GM12801 (cell line): ENCODE data around the gene TSHZ3.

Experiments
- TF ChIP-seq, protein P1 (sequence below): IDR thresholded peaks from one replicate; pipeline ENCODE4 v1.5.1; 2011; ENCODE audit warnings: control low read depth; ENCODE audit not compliant: insufficient read length; ENCODE audit errors: extremely low read depth

The TSHZ3 gene

DNA sequence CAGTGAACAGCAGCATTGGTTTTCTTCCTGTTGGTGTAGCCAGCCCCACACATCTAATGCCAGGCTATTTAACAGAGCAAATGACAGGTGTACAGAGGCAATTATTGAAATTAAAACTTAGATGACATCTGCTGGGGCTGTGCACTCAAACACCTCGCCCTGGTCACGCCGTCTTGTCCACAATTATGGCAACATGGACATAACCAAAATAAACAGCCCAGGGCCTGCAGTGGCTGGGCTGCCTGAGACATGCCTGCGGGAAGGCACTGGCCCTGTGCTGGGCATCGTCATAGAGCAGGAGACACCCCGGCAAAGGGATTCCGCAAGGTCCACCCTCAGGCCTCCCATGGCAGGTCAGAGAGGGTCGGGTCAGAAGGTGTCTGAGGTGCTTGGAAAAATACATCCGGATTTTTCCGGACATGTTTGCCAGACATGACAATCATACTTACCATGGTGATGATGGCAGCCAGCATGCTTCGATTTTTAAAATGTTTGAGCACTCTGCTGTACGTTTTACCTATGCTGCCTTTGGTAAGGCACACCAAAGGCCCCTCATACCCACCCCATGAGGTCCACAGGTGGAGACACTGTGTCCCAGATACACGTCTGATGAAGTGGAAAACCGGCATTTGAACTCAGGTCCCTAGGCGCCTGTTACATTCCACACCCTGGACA lies 47.8 kb downstream of the TSHZ3 start:
- TF ChIP-seq, protein P1, sequence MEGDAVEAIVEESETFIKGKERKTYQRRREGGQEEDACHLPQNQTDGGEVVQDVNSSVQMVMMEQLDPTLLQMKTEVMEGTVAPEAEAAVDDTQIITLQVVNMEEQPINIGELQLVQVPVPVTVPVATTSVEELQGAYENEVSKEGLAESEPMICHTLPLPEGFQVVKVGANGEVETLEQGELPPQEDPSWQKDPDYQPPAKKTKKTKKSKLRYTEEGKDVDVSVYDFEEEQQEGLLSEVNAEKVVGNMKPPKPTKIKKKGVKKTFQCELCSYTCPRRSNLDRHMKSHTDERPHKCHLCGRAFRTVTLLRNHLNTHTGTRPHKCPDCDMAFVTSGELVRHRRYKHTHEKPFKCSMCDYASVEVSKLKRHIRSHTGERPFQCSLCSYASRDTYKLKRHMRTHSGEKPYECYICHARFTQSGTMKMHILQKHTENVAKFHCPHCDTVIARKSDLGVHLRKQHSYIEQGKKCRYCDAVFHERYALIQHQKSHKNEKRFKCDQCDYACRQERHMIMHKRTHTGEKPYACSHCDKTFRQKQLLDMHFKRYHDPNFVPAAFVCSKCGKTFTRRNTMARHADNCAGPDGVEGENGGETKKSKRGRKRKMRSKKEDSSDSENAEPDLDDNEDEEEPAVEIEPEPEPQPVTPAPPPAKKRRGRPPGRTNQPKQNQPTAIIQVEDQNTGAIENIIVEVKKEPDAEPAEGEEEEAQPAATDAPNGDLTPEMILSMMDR, result no peak

DNA sequence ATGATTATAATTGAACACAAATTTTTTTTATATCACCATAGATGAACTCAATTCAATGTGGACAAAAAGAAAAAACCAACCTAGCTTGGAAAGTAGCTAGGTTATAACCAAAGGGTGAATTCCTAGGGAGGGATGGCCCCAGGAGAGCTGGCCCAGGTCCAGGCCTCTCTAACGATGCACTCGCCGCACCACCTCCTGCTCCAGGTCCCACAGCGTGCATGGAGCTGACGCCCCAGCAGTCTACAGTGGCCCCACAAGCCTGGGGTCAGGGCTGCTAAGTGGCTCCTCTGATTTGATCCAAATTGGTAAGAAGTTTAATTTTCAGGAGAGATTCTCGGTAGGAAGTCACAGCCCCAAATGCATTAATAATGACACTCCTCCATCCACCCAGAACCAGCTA lies 48.8 kb downstream of the TSHZ3 start:
- TF ChIP-seq, protein P1, result no peak

DNA sequence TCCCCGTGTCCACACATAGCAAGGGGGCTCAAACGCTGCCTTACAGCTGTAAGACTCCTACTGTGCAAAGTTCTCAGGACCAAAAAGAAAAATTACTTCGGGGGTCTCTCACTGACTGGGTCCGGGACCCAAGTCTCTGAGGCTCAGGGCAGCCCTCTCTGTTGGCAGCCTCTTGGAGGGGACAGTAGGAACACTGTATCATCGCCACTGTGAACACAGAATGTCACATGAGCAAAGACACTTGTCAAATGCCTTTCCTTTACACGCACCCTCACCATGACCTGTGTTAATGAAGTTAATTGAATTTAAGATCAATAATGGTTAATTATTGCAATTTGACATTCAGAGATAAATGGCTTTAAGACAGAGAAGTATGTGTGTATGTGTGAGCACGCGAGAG lies 49.6 kb downstream of the TSHZ3 start:
- TF ChIP-seq, protein P1, result no peak

DNA sequence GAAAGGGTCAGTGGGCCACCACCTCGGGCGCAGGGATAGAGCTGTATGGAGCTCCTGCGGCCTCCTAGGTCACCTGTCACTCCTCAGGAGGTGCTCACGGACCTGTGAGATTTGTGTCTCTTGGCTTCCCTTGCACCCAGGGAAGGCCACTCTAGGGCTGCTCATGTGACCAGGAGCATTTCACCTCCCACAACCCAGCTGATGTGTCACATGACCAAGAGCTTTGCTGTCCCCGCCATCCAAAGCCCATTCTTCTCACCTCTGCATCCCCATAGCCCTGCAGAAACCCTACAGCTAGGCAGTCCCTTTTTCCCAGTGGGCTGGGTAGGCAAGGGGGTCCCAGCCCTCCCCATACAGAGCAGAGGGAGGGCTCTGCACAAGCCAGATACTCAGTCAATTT lies 51.2 kb downstream of the TSHZ3 start:
- TF ChIP-seq, protein P1, result no peak

DNA sequence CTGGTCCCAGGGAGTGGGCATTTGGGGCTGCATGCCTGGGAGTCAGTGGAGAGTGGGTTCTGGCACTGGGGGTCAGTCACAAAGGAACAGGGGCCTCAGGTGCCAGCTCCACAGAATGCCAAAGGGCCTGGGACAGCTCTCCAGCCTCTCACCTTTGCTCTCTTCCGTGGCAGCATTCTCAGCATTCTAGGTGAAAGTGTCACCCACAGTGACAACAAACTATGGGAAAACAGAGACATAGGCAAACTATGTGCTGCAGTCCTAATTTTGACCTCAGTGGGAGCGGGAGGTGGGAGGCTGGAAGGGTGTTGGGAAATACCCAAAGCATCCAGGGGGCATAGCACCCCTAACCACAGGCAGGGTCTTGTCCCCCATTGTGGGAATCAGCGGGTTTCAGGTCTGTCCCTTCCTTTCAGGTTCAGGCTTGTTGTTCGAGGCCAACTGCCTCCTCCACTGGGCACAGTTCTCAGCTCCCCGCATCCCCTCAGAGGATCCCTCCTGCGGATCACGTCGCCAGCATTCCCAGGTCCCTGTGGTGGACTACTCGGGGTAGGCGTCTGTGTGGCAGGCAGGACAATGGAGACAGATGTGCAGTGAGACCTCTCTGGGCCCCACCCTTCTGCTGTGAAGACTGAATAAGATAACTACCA lies 52.4 kb downstream of the TSHZ3 start:
- TF ChIP-seq, protein P1, result no peak

DNA sequence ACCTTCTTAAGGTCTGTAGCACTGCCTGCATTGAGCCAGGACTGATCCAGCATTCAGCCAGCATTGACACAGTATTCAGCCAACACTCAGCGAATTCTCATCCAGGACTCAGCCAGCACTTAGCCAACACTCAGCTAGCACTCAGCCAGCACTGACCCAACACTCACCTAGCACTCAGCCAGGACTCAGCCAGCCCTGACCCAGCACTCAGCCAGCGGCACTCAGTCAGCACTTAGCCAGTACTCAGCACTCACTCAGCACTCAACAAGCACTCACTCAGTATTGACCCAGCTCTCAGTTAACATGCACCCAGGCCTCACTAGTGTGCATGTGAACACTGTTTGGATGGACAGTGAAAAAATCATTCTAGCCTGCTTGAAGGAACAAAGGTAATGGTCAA lies 55.0 kb downstream of the TSHZ3 start:
- TF ChIP-seq, protein P1, result no peak

DNA sequence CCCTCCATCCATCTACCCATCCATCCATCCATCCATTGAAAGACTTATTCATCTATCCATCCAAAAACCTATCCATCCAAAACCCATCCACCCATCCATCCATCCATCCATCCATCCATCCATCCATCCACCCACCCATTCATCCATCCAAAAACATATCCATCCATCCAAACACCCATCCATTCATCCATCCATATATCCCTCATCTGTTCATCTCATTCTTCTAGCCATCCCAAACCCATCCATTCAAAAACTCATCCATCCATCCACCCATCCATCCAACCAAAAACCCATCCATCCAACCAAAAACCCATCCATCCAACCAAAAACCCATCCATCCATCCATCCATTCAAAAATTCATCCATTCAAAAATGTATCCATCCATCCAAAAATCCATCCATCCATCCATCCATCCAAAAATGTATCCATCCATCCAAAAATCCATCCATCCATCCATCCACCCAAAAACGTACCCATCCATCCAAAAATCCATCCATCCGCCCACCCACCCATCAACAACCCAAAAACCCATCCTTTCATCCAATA lies 56.5 kb downstream of the TSHZ3 start:
- TF ChIP-seq, protein P1, result no peak
